Activated naive CD8-positive, alpha-beta T cell treated with anti-CD3 and anti-CD28 coated beads, Interleukin-2, amount 10 ng/mL, durations not matched to agents 7 days and 5 days (primary cell): ENCODE data around the gene IFT25. TPM values are rescaled to one million over a fixed set of nuclear protein-coding genes. Genes with fewer than 3 reads are reported as not detected.

ENCODE experiments used
- ATAC-seq: fragments of 150-1000 bp; cut with Tn5 transposase; one replicate; pipeline ENCODE4 v1.10.0; 2021; ENCODE audit warnings: low read depth, moderate library complexity
- POLR2A ChIA-PET: fragments of 350-600 bp; sonication (Branson Sonifier 250); formaldehyde crosslinking; loops from one replicate; lab custom pipeline; 2021; ENCODE audit warnings: antibody characterized with exemption; lab: Charles Lee
- DNase-seq: peaks from one replicate; pipeline ENCODE4 v3.0.0; 2021
- H3K27ac Mint-ChIP-seq: one replicate; pipeline ENCODE4 v1.8.0; 2022; ENCODE audit warnings: mild to moderate bottlenecking, mixed read lengths
- H3K27me3 Mint-ChIP-seq: one replicate; pipeline ENCODE4 v1.8.0; 2022; ENCODE audit warnings: mild to moderate bottlenecking, moderate library complexity, mixed read lengths
- H3K36me3 Mint-ChIP-seq: one replicate; pipeline ENCODE4 v1.8.0; 2021; ENCODE audit warnings: mild to moderate bottlenecking, mixed read lengths
- H3K4me1 Mint-ChIP-seq: one replicate; pipeline ENCODE4 v1.8.0; 2021; ENCODE audit warnings: mixed read lengths
- H3K4me3 Mint-ChIP-seq: one replicate; pipeline ENCODE4 v1.8.0; 2022; ENCODE audit warnings: mild to moderate bottlenecking, moderate library complexity, mixed read lengths
- H3K9me3 Mint-ChIP-seq: one replicate; pipeline ENCODE4 v1.8.0; 2021; ENCODE audit warnings: mixed read lengths
- total RNA-seq, 2 experiments: library from RNA; stranded (reverse); gene quantifications; one replicate each; pipeline ENCODE4 v1.2.3, GENCODE V29; 2021

Gene IFT25
- total RNA-seq, 2 experiments from 2014 or later, result 76.7 to 81.6 TPM

- peaks cover 31% of the 10 kb centered on the region for H3K36me3 Mint-ChIP-seq
- no peak for ATAC-seq
- peaks cover 2% of the 10 kb centered on the region for H3K4me1 Mint-ChIP-seq
- no peak overlapping the region for H3K27ac Mint-ChIP-seq
- no peaks in the 10 kb centered on the region for H3K27me3 Mint-ChIP-seq
- POLR2A ChIA-PET, result interaction anchor here (0.7 kb wide), 1 partner anchor 46 kb away, joined by 4 read pairs; no protein-coding TSS in a partner anchor
- DNase-seq, result no peak
- H3K4me3 Mint-ChIP-seq, result no peak overlapping the region
- no peaks in the 10 kb centered on the region for H3K9me3 Mint-ChIP-seq
Observed at GRCh38 chr1:53968125-53968513, 22.6 kb upstream of the IFT25 start.

GRCh38 chr1:53967409-53968124 is 22.1 kb upstream of the IFT25 start:
- POLR2A ChIA-PET, result no interaction called here
- DNase-seq (no peak), ATAC-seq (no peak)
- Mint-ChIP-seq H3K4me3 (no peak overlapping the region), H3K4me1 (peaks cover 2% of the 10 kb centered on the region), H3K36me3 (peaks cover 28% of the 10 kb centered on the region), H3K27me3 (no peaks in the 10 kb centered on the region), H3K9me3 (no peaks in the 10 kb centered on the region), H3K27ac (no peak overlapping the region)

GRCh38 chr1:53966794-53967193 is 21.3 kb upstream of the IFT25 start:
- Mint-ChIP-seq H3K4me1 (peaks cover 2% of the 10 kb centered on the region), H3K27me3 (no peaks in the 10 kb centered on the region), H3K4me3 (no peak overlapping the region), H3K36me3 (peaks cover 29% of the 10 kb centered on the region), H3K27ac (no peak overlapping the region), H3K9me3 (no peaks in the 10 kb centered on the region)
- ATAC-seq (no peak), DNase-seq (no peak)
- POLR2A ChIA-PET, result no interaction called here

GRCh38 chr1:53964109-53964508 is 18.6 kb upstream of the IFT25 start:
- DNase-seq, result no peak
- H3K4me3 Mint-ChIP-seq, result no peak overlapping the region
- H3K27me3 Mint-ChIP-seq, result no peaks in the 10 kb centered on the region
- POLR2A ChIA-PET, result no interaction called here
- no peaks in the 10 kb centered on the region for H3K9me3 Mint-ChIP-seq
- no peak for ATAC-seq
- peaks cover 18% of the 10 kb centered on the region for H3K36me3 Mint-ChIP-seq
- peaks cover 2% of the 10 kb centered on the region for H3K4me1 Mint-ChIP-seq
- no peak overlapping the region for H3K27ac Mint-ChIP-seq

- H3K36me3 Mint-ChIP-seq, result peaks cover 14% of the 10 kb centered on the region
- POLR2A ChIA-PET, result no interaction called here
- no peaks in the 10 kb centered on the region for H3K27me3 Mint-ChIP-seq
- H3K9me3 Mint-ChIP-seq, result no peaks in the 10 kb centered on the region
- ATAC-seq (no peak), DNase-seq (no peak)
- no peak overlapping the region for H3K4me3 Mint-ChIP-seq
- H3K4me1 Mint-ChIP-seq, result peaks cover 2% of the 10 kb centered on the region
- H3K27ac Mint-ChIP-seq, result no peak overlapping the region
Observed at GRCh38 chr1:53963460-53963859, 18.0 kb upstream of the IFT25 start.

GRCh38 chr1:53962395-53962794 is 16.9 kb upstream of the IFT25 start:
- ATAC-seq, result no peak
- Mint-ChIP-seq H3K27ac (no peak overlapping the region), H3K36me3 (peaks cover 11% of the 10 kb centered on the region), H3K4me1 (peaks cover 3% of the 10 kb centered on the region), H3K27me3 (no peaks in the 10 kb centered on the region), H3K4me3 (no peak overlapping the region), H3K9me3 (no peaks in the 10 kb centered on the region)
- POLR2A ChIA-PET, result no interaction called here
- DNase-seq, result no peak

GRCh38 chr1:53959664-53960250 is 14.3 kb upstream of the IFT25 start:
- Mint-ChIP-seq H3K9me3 (no peaks in the 10 kb centered on the region), H3K27me3 (no peaks in the 10 kb centered on the region), H3K36me3 (peaks cover 6% of the 10 kb centered on the region), H3K27ac (no peak overlapping the region), H3K4me1 (peaks cover 10% of the 10 kb centered on the region), H3K4me3 (no peak overlapping the region)
- no peak for DNase-seq
- no peak for ATAC-seq
- POLR2A ChIA-PET, result interaction anchor here (0.7 to 1.0 kb wide), 4 partner anchors 11 to 99 kb away, joined by 3 to 5 read pairs (median 4); no protein-coding TSS in a partner anchor

GRCh38 chr1:53957194-53957818 is 11.8 kb upstream of the IFT25 start:
- Mint-ChIP-seq H3K9me3 (no peaks in the 10 kb centered on the region), H3K4me1 (peaks cover 11% of the 10 kb centered on the region), H3K4me3 (no peak overlapping the region), H3K36me3 (peaks cover 5% of the 10 kb centered on the region), H3K27me3 (no peaks in the 10 kb centered on the region), H3K27ac (peak overlapping the region; percentile 38)
- ATAC-seq (no peak), DNase-seq (no peak)
- POLR2A ChIA-PET, result no interaction called here

- H3K4me1 Mint-ChIP-seq, result peaks cover 11% of the 10 kb centered on the region
- peaks cover 5% of the 10 kb centered on the region for H3K36me3 Mint-ChIP-seq
- H3K27me3 Mint-ChIP-seq, result no peaks in the 10 kb centered on the region
- no peak overlapping the region for H3K27ac Mint-ChIP-seq
- H3K9me3 Mint-ChIP-seq, result no peaks in the 10 kb centered on the region
- ATAC-seq (no peak), DNase-seq (no peak)
- no peak overlapping the region for H3K4me3 Mint-ChIP-seq
- POLR2A ChIA-PET, result no interaction called here
Observed at GRCh38 chr1:53956308-53957168, 11.0 kb upstream of the IFT25 start.

- POLR2A ChIA-PET, result no interaction called here
- H3K27me3 Mint-ChIP-seq, result no peaks in the 10 kb centered on the region
- peaks cover 7% of the 10 kb centered on the region for H3K36me3 Mint-ChIP-seq
- ATAC-seq, result no peak
- no peaks in the 10 kb centered on the region for H3K9me3 Mint-ChIP-seq
- H3K4me3 Mint-ChIP-seq, result no peak overlapping the region
- no peak overlapping the region for H3K27ac Mint-ChIP-seq
- no peak for DNase-seq
- H3K4me1 Mint-ChIP-seq, result peaks cover 16% of the 10 kb centered on the region
Observed at GRCh38 chr1:53954128-53954527, 8.6 kb upstream of the IFT25 start.

GRCh38 chr1:53951697-53952096 is 6.2 kb upstream of the IFT25 start:
- Mint-ChIP-seq H3K4me1 (peaks cover 26% of the 10 kb centered on the region), H3K27me3 (no peaks in the 10 kb centered on the region), H3K27ac (no peak overlapping the region), H3K9me3 (no peaks in the 10 kb centered on the region), H3K36me3 (peaks cover 8% of the 10 kb centered on the region), H3K4me3 (no peak overlapping the region)
- DNase-seq (no peak), ATAC-seq (no peak)
- POLR2A ChIA-PET, result no interaction called here

GRCh38 chr1:53949023-53949990 is 3.8 kb upstream of the IFT25 start:
- POLR2A ChIA-PET, result no interaction called here
- H3K9me3 Mint-ChIP-seq, result no peaks in the 10 kb centered on the region
- DNase-seq (no peak), ATAC-seq (no peak)
- H3K36me3 Mint-ChIP-seq, result peaks cover 12% of the 10 kb centered on the region
- H3K27ac Mint-ChIP-seq, result no peak overlapping the region
- H3K4me1 Mint-ChIP-seq, result peaks cover 32% of the 10 kb centered on the region
- H3K27me3 Mint-ChIP-seq, result no peaks in the 10 kb centered on the region
- H3K4me3 Mint-ChIP-seq, result no peak overlapping the region
